K562 (cell line): ENCODE measurements around the gene PCDHGC4. TPM values are rescaled to one million over a fixed set of nuclear protein-coding genes. Genes with fewer than 3 reads are reported as not detected.

Source experiments
- EGR1 ChIP-seq: fragments of 450-650 bp; conservative IDR thresholded peaks from 2 replicates; pipeline ENCODE4 v1.6.1; 2017; ENCODE audit warnings: mild to moderate bottlenecking
- ETV5 ChIP-seq: sonication (generic); formaldehyde crosslinking; IDR thresholded peaks from 2 replicates; pipeline ENCODE4 v1.4.0; 2020; ENCODE audit warnings: low read depth, mild to moderate bottlenecking, missing genetic modification reagents
- GATAD2A ChIP-seq: fragments of 450-650 bp; IDR thresholded peaks from 2 replicates; pipeline ENCODE4 v1.6.1; 2017
- MAFK ChIP-seq: IDR thresholded peaks from 2 replicates; pipeline ENCODE4 v1.6.1; 2011; ENCODE audit warnings: low read length, improper control_type of control experiment
- RB1 ChIP-seq: fragments of 450-650 bp; IDR thresholded peaks from 2 replicates; pipeline ENCODE4 v1.6.1; 2017; ENCODE audit warnings: low read depth, mild to moderate bottlenecking
- ZNF165 ChIP-seq: fragments of 250-450 bp; sonication (Bioruptor Pico); IDR thresholded peaks from 2 replicates; pipeline ENCODE4 v1.4.0; 2020; ENCODE audit warnings: borderline replicate concordance
- polyA plus RNA-seq, 8 experiments: library from polyadenylated mRNA; depleted of rRNA in 4 of 8; stranded (reverse) in 5 of 8; unstranded in 3 of 8; fragments of >200 nt; fragmentation: Nextera tagmentation in 2 of 8; fragmentation: Illumina TruSeq in 1 of 8; extraction: Ambion mirVana in 2 of 8; extraction: Trizol in 1 of 8; gene quantifications; 2 replicates each; pipeline versions ENCODE4 v1.2.1 to v1.2.3, GENCODE V29; 2011 to 2014; ENCODE audit warnings: inconsistent platforms in 1 of 8, missing spikeins in 1 of 8
- total RNA-seq, 7 experiments: library from RNA; depleted of rRNA in 6 of 7; stranded (reverse); fragments of >200 nt in 6 of 7; fragmentation: Illumina TruSeq in 2 of 7; extraction: Trizol in 2 of 7; gene quantifications; 2 replicates each; pipeline versions ENCODE4 v1.2.1 to v1.2.3, GENCODE V29; 2011 to 2021; ENCODE audit warnings: low replicate concordance in 1 of 7
- TF ChIP-seq, protein P1 (sequence below): fragments of 200-800 bp; sonication (Bioruptor generic); IDR thresholded peaks from 2 replicates; pipeline ENCODE4 v1.6.1; 2016; ENCODE audit warnings: missing genetic modification characterization, missing compliant biosample characterization
- TF ChIP-seq, protein P2 (sequence below): fragments of 250-450 bp; sonication (Bioruptor Pico); IDR thresholded peaks from 2 replicates; pipeline ENCODE4 v1.5.0; 2021; ENCODE audit warnings: mild to moderate bottlenecking, borderline replicate concordance
- TF ChIP-seq, protein P3 (sequence below), 2 experiments: IDR thresholded peaks; 2 replicates each; pipeline ENCODE4 v1.6.1; 2012; ENCODE audit warnings: improper control_type of control experiment in 2 of 2, low read depth in 2 of 2, low read length in 2 of 2, borderline replicate concordance in 1 of 2

PCDHGC4 gene
- total and polyA plus RNA-seq, 9 of the 15 experiments (the other 6 are each of a cell fraction or from before 2014, with no cell fraction given): 0.05 TPM; not detected in 8

DNA sequence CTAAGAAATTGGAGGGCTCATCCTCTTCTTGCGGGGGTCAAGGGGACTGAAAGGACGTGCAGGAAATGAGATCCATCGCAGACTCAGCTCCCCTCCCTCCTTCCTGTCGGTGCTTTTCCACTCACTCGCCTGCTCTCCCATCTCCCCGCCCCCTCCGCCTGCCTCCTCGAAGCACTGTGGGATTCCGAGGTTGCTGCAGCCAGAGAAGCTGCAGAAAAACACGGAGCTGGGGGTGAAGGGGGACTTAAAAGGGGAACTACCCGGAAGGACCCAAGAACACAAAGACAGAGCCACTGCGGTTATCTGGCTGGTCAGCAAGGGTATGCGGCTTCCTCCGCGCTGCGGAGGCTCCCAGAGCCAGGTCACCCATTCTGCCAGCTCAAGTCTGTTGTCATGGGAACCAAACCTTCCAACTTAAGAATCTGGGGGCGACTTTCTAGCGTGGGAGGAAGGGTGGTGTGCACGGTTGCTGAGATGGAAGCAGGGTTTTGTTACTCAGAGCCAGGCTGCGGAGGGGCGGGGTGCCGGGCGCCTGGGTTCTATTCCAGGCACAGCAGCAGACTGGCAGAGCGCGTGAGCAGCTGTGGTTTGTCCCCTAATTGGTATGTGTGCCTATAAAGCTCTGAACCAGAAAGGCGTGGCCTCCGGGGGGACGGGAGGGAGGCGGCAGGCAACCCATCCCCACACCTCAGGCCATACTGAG lies 28.9 kb downstream of the PCDHGC4 start (continued):
- TF ChIP-seq, protein P1, sequence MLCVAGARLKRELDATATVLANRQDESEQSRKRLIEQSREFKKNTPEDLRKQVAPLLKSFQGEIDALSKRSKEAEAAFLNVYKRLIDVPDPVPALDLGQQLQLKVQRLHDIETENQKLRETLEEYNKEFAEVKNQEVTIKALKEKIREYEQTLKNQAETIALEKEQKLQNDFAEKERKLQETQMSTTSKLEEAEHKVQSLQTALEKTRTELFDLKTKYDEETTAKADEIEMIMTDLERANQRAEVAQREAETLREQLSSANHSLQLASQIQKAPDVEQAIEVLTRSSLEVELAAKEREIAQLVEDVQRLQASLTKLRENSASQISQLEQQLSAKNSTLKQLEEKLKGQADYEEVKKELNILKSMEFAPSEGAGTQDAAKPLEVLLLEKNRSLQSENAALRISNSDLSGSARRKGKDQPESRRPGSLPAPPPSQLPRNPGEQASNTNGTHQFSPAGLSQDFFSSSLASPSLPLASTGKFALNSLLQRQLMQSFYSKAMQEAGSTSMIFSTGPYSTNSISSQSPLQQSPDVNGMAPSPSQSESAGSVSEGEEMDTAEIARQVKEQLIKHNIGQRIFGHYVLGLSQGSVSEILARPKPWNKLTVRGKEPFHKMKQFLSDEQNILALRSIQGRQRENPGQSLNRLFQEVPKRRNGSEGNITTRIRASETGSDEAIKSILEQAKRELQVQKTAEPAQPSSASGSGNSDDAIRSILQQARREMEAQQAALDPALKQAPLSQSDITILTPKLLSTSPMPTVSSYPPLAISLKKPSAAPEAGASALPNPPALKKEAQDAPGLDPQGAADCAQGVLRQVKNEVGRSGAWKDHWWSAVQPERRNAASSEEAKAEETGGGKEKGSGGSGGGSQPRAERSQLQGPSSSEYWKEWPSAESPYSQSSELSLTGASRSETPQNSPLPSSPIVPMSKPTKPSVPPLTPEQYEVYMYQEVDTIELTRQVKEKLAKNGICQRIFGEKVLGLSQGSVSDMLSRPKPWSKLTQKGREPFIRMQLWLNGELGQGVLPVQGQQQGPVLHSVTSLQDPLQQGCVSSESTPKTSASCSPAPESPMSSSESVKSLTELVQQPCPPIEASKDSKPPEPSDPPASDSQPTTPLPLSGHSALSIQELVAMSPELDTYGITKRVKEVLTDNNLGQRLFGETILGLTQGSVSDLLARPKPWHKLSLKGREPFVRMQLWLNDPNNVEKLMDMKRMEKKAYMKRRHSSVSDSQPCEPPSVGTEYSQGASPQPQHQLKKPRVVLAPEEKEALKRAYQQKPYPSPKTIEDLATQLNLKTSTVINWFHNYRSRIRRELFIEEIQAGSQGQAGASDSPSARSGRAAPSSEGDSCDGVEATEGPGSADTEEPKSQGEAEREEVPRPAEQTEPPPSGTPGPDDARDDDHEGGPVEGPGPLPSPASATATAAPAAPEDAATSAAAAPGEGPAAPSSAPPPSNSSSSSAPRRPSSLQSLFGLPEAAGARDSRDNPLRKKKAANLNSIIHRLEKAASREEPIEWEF (CRISPR knock-in tag): no peak
- TF ChIP-seq RB1: no peak
- no peak for TF ChIP-seq MAFK
- no peak for TF ChIP-seq ZNF165 (CRISPR knock-in tag)
- 0 out of 2 replicates have a peak, but pooled peaks have one; percentile 23 for TF ChIP-seq EGR1
- TF ChIP-seq GATAD2A: no peak
- TF ChIP-seq, protein P2, sequence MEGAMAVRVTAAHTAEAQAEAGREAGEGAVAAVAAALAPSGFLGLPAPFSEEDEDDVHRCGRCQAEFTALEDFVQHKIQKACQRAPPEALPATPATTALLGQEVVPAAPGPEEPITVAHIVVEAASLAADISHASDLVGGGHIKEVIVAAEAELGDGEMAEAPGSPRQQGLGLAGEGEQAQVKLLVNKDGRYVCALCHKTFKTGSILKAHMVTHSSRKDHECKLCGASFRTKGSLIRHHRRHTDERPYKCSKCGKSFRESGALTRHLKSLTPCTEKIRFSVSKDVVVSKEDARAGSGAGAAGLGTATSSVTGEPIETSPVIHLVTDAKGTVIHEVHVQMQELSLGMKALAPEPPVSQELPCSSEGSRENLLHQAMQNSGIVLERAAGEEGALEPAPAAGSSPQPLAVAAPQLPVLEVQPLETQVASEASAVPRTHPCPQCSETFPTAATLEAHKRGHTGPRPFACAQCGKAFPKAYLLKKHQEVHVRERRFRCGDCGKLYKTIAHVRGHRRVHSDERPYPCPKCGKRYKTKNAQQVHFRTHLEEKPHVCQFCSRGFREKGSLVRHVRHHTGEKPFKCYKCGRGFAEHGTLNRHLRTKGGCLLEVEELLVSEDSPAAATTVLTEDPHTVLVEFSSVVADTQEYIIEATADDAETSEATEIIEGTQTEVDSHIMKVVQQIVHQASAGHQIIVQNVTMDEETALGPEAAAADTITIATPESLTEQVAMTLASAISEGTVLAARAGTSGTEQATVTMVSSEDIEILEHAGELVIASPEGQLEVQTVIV: no peak
- TF ChIP-seq, protein P3, sequence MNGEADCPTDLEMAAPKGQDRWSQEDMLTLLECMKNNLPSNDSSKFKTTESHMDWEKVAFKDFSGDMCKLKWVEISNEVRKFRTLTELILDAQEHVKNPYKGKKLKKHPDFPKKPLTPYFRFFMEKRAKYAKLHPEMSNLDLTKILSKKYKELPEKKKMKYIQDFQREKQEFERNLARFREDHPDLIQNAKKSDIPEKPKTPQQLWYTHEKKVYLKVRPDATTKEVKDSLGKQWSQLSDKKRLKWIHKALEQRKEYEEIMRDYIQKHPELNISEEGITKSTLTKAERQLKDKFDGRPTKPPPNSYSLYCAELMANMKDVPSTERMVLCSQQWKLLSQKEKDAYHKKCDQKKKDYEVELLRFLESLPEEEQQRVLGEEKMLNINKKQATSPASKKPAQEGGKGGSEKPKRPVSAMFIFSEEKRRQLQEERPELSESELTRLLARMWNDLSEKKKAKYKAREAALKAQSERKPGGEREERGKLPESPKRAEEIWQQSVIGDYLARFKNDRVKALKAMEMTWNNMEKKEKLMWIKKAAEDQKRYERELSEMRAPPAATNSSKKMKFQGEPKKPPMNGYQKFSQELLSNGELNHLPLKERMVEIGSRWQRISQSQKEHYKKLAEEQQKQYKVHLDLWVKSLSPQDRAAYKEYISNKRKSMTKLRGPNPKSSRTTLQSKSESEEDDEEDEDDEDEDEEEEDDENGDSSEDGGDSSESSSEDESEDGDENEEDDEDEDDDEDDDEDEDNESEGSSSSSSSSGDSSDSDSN (IDR thresholded peaks at IDR 0.05; ENCODE audit: borderline replicate concordance in 1 of 2, low read depth in 2 of 2, low read length in 2 of 2): no peak
- no peak for TF ChIP-seq ETV5 (CRISPR knock-in tag)
